Activated T-helper 9 cell treated with anti-CD3 and anti-CD28 coated beads, Interleukin-2, amount 50 U/mL, for 16 hours (primary cell): Measurements from ENCODE around the gene HOXB5.

Experiments used
- DNase-seq: peaks from one replicate; pipeline ENCODE4 v3.0.0-alpha.2; 2020; ENCODE audit warnings: low read depth

Gene HOXB5

DNA sequence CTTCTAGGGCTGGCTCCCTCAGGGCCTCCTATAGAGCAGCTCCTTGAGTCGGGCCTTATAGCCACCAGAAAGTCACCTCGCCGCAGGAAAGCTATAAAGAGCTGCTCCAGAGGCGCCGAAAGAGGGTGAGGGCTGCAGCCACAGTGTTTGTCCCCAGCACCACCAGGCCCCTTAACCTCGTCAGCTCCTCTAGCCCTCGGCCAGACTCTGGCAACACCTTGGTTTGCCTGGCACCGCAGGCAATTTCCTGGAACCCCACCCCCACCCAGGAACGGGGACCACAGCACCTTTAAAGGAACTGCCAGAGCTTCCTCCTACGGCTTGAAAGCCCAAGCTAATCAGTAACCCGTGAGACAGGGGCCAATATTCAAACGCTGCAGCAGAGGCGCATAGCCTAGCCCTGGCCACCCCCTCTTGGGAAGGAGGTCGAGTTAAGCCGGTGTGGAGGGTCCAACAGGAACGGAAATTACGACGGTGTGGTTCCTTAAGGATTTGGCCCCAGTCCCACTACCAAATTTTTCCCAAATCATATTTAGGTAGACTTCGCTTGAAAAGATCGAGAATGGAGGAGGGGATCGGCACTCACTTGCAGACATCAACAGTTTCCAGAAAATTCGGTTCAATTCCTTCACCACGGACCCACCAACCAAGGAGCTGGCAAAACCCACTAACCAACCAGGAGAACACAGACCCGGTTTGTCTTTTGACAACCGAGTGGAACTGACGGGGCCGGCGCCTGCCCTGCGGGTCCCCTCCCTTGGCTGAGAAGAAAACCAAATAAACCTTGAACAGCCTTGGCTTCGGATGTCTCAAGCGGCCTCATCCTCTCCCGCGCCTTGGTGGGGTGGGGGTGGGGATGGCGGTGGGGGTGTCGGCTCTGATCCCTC, 8.2 kb upstream of the HOXB5 start:
- DNase-seq, result no peak

GRCh38 chr17:48601207-48601538, 7.6 kb upstream of the HOXB5 start:
- DNase-seq, result no peak

- DNase-seq, result no peak
These were observed 6.9 kb upstream of the HOXB5 start for GRCh38 chr17:48600244-48601098.

DNA sequence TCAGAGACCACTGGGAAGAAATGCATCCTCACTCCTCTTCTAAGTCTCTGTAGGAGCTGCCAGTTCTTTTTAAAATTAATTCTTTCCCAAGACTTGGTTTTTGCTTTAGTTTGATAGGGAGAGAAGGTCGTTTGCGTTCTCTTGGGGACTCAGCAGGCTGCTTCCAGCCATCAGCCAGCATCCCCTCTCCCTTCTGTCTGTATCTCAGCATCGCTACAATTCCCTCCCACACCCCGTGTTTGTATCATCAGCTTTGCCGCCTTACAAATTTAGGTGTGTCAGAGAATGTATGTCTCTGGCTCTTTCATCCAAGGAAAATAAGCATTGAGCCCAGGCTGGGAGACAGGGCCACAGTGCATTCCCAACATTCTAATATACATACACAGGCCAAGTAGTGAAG, 5.8 kb upstream of the HOXB5 start:
- DNase-seq, result no peak

DNA sequence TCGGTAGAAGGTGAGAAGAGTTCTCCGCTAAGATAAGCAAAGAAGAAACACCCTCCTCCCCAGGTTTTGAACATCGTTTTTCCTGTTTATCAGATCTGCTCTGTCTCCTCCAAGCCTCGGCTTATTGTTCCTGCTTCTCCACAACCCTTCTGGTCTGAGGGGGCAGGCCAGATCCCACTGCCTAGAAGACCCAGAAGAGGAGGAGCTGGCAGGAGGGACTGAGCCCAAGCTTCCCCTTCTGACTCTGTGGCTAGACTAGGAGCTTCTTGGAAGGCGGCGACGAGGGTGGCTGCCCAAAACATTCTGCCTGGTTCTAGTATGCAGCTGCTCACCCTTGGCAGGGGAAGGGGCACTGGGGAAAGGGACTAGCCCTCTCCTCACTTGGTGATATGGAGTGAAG, 5.2 kb upstream of the HOXB5 start:
- no peak for DNase-seq

DNA sequence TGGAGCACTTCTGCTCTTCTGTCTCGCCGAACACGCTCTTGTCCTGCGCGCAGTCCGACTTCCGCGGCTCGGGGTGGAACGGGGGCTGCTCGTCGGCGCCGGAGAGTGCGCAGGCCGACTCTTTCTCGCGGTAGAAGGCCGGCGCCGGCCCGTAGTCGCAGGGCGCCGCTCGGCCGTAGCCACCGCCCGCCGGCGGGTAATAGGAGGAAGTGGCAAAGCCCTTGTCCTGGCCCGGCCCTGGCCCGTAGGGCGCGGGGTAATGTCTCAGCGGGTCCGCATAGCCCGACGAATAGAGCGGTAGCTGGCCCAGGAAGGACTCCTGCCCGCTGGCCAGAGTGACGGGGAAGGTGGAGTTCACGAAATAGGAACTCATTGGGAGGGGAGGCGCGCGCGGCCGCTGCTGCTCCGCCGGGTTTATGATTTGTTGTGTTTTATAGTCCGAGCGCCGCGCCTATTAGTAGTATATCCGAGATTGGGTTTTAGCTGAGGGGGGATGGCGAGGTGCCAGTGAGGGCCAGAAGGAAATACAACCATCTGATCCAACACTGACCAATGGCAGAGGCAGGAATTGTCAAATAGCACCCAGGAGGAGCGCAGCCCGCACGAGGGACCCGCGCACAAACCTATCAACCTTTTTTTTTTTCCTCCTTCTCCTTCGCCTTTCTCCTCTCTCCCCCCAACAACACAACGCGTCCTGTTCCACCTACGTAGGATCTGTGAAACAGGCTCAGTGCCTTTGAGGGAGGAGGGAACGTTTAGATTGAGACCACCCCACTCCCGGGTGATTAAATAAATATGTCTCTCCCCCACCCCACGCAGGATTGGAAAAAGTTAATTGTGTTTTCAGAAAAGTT, 4.4 kb upstream of the HOXB5 start:
- DNase-seq, result no peak

DNA sequence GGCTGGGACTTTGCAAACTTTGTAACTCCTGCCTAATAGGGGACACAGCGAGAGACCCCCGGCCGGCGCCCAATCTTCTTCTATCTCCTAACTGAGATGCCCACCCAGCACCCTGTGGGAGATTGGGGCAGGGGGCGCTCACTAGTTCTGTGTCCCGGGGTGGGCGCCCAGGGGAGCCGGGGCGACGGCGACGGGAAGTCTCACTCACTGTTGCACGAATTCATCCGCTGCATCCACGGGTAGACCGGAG, 3.9 kb upstream of the HOXB5 start:
- no peak for DNase-seq

- DNase-seq, result no peak
These were observed 3.4 kb upstream of the HOXB5 start for GRCh38 chr17:48596735-48597527.

DNA sequence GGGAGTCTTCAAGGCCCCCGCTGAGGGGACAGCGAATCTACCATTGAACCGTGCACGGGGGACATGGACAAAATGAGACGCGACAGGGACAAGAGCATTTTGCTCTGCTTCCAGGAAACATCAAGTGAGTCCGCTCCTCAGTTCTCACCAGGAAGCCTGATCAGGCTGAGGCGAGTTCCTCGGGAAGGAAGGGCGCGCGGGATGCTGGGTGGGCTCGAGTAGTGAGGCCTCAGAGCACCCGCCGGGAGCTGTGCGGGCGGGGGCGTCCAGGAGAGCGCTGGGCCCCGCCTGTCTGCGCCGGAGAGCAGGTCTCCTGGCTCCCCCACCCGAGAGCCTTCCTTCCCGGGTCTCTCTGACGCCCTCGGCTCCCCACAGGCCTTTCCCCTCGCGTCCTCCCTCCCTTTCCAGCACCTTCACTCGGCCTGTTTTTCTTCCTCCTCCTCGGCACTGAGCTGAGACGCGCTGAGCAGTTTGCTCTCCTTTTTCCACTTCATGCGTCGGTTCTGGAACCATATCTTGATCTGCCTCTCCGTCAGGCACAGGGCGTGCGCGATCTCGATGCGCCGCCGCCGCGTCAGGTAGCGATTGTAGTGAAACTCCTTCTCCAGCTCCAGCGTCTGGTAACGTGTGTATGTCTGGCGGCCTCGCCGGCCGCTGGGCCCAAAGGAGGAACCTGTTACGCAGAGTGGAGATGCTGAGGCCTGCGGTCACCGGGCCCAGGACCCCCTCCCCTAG, 2.6 kb upstream of the HOXB5 start:
- no peak for DNase-seq

- DNase-seq, result no peak
These were observed 1.9 kb upstream of the HOXB5 start for GRCh38 chr17:48595278-48595999.

DNA sequence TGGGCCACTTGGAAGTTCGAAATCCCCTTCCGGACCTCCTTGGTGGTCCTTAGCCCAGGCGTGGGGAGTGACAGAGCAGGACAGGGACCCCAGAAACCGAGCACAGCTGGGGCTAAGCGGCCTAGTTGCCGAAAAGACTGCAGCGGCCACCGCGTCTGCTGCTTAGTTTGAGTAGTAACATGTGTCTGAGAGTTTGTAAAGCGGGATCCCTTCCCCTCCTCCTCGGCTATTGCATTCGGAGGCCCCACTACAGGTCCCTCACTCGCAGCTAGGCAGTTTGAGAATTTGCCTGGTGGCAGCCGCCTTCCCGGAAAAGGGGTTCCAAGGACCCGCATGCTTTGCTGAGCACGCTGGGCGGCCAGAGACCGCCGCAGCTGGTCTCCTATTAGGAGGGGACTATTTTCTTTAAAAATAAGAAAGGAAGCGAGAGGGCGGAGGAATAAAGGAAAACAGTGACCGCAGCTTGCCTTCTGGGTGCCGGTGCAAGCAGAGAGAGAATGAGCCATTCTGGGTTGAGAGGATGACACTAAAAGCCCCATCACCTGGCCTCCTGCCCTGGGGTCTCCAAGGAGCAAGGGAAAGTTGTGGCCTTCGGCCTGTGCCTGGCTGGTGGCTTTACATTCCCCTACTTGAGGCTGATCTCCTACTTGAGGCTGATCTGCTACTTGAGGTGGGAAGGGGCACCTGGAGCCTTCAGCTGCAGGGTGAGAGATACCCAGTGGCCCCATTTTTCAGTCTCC, 1.1 kb upstream of the HOXB5 start:
- DNase-seq, result no peak

- peak; percentile 73 for DNase-seq
These were observed 410 bp upstream of the HOXB5 start for GRCh38 chr17:48593840-48594537.

GRCh38 chr17:48592577-48592976, 1.0 kb downstream of the HOXB5 start:
- no peak for DNase-seq

DNA sequence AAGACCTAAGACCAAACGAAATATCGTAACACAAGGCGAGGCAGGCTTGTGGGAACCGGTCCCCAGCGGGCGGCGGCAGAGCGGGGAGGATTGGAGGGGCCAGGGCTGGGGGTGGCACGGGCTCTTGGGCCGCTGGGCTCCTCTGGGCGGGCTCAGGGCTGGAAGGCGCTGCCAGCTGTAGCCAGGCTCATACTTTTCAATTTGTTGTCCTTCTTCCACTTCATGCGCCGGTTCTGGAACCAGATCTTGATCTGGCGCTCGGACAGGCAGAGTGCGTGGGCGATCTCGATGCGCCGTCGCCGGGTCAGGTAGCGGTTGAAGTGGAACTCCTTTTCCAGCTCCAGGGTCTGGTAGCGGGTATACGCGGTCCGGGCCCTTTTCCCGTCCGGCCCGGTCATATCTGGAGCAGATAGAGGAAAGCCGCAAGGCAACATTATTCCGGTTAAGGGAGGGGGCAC, 1.5 kb downstream of the HOXB5 start:
- DNase-seq, result no peak

- no peak for DNase-seq
These were observed 2.1 kb downstream of the HOXB5 start for GRCh38 chr17:48591255-48592056.

GRCh38 chr17:48590607-48591161, 2.9 kb downstream of the HOXB5 start:
- DNase-seq, result no peak

- no peak for DNase-seq
These were observed 3.6 kb downstream of the HOXB5 start, which contains the start of gene HOXB3 for GRCh38 chr17:48589831-48590606. Gene HOXB3 (minus strand): TSS chr17:48590241. CDS start chr17:48552474, 37,767 bp downstream.
